HG02588 (cell line): ENCODE data around the gene DOK4.
"Not testable (repeated sequence)": the region's sequence is repeated elsewhere in the genome, so short reads cannot be mapped to it uniquely, and the experiment has no call there.

Experiments used
- ATAC-seq: cut with Tn5 transposase; IDR thresholded peaks from one replicate; pipeline ENCODE4 v1.9.1; 2021; ENCODE audit warnings: mild to moderate bottlenecking, moderate library complexity; ENCODE audit not compliant: unreplicated experiment

DOK4 gene

DNA sequence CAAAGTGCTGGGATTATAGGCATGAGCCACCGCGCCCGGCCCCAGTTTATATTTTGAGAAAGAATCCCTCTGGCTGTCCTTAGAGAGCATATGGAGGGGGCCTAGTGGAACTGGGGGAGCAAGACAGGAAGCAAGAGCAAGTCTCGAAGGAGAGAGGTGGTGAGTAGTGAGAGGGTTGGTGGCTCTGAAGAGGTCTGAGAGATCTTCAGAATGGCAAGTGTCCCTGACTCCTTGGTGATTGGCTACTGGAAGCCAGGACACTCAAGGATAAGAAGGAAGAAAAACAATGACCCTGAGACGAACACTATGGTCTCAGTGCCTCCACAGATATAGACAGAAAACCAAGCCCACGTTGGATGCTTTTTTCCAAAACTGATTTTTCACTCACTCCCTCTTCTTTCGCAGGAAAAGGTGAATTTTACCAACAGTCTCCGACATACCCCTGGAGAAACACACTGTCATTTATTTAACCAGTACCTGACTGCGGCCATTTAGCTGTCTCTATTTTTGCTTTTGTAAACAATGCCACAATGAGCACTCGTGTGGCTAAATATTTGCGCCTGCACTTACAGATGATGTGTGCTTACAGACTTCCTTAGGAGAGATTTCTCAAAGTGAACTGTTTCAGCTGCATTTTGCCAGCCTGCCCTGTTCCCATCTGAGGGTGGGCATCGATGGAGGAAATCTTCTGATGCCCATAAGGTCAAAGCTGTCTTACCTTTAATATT, 15.9 kb upstream of the DOK4 start:
- ATAC-seq, result no peak

DNA sequence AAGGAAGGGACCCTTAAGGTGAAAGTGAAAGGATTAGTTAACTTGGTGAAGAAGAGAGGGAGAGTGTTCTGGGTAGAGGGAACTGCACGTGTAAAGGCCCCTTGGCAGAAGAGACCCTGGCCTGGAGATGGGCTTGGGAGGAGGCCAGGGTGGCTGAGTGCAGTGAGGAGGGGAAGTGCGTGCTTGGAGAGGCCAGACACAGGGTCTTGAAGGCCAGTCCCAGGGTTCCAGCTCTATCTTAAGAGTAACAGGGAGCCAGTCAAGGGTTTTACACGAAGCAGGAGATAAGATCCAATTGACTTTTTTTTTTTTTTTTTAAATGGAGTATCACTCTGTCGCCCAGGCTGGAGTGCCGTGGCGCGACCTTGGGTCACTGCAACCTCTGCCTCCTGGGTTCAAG, 15.2 kb upstream of the DOK4 start:
- no peak for ATAC-seq

DNA sequence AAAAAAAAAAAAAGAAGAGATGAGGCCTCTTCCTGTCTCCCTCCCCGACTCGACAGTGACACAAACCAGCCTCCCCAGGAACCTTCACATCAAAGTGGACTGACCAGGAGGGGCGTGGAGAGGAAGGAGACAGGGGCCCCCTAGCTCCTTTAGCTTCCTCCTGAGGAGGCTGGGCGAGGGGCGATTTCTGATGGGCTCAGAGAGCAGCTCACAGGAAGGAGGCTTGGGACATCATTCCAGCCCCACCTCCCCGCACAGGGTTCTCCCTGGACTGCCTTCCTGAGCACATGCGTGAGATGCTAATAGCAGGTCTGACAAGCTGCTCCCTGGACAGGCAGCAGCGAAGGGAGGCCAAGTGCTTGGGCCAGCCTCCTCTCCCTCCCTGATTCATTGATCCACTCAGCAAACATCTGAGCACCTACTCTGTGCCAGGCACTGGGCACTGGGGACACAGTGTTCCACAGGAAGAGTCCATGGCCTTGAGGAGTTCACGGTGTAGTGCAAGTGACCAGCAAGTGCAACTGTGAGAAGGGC, 14.4 kb upstream of the DOK4 start:
- no peak for ATAC-seq

DNA sequence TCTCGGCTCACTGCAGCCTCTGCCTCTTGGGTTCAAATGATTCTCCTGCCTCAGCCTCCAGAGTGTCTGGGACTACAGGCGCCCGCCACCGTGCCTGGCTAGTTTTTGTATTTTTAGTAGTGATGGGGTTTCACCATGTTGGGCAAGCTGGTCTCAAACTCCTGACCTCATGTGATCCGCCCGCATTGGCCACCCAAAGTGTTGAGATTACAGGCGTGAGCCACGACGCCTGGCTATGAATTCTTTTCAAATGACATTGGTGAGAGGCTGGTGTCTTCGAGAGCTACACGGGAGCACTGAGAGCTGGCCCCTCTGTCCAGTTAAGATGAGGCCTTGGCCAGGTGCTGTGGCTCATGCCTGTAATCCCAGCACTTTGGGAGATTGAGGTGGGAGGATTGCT, 13.6 kb upstream of the DOK4 start:
- ATAC-seq, result not testable (repeated sequence)

DNA sequence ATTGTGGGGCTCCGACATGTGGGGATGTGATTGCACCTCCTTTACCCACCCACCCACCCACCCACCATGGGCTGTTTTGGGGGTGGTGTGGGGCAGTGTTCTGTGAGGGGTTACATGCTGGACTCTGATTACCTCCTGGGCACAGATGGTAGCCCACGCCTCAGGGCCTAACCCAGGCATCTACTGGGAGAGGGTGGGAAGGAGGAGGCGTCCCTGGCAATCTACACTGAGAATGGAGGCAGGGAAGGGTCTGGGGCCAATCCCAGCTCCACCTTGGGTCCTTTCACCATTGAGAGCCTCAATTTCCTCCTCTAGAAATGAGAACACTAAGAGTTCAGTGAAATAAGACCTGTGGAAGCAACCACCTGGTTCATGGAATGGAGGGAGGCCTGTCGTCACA, 11.7 kb upstream of the DOK4 start:
- ATAC-seq, result no peak

DNA sequence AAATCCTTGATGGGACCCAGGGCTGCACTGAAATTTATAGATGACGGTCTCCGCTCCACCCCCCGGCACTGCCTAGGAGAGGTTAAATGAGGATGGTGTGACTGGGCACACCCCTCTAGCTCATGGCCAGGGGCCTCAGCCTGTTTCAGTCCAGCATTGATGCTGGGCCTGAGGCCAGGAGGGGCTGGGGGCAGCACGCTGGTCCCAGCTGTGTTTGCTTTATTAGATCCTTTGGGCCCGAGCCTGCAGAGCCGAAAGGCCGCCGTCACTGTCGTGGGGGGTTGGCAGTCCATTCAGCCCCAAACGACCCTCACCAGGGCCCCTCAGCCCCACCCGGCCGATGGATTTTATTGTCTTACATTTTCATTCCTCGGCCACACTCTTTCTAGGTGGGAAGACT, 10.8 kb upstream of the DOK4 start:
- ATAC-seq, result no peak

DNA sequence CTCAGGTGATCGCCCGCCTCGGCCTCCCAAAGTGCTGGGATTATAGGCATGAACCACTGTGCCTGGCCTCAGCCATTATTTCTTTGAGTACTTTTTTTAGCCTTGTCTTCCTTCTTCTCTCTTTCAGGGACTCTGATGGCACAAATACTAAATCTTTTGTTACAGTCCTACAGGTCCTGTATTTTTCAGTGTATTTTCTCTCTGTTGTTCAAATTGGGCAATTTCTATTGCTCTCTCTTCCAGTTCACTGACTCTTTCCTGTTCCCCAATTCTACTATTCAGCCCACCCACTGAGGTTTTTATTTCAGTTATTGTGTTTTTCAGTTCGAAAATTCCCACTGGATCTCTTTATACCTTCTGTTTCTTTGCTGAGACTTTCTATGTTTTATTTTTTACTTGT, 7.5 kb upstream of the DOK4 start:
- ATAC-seq, result no peak

DNA sequence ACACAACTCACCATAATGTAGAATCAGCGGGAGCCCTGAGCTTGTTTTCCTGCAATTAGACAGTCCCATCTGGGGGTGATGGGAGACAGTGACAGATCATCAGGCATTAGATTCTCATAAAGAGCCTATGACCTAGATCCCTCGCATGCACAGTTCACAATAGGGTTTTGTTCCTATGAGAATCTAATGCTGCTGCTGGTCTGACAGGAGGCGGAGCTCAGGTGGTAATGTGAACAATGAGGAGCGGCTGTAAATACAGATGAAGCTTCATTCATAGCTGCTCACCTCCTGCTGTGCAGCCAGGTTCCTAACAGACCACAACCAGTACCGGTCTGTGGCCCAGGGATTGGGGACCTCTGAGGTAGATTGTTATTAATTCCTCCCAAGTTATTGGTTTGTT, 2.9 kb upstream of the DOK4 start:
- ATAC-seq, result no peak

DNA sequence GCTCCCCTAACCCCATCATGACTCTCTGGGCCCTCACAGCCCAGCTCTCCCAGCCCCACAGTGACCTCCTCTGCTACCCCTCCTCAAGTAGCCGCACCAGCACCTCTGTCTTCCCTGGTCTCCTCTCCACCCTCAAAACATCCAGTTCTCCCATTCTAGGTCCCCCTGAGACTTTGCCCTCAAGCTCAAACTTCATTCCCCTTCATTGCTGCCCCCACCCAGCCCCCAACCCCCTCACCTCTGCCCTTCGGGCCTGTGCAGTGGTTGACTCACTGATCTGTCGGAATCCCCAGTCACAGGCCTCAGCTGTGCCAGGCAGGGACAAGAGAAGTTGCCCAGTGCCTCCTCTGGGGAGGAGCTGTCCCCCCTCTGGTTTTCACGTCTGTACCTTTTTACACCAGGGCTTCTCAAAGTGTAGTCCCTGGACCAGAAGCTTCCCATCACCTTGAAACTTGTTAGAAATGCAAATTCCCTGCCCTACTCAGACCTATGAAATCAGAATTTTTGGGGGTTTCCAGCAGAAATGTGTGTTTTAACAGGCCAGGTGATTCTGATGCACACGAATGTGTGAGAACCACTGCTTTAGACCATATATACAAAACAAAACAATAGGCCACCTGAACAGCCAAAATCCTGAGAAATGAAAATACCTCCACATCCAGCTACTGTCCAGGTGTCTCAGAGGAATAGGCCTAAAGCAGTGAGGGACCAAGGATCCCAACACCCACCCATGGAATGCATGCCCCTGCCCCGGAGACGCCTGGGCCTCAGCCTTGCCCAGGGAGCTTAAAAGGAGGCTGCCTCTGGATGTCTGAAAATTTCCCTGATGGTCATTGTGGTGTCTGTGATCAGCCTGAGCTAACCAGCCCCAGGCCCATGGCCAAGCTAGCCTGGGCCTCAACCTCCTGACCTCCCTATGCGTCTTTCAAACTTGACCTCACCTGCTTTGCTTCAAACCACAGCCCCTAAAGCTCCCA, 853 bp upstream of the DOK4 start:
- no peak for ATAC-seq

DNA sequence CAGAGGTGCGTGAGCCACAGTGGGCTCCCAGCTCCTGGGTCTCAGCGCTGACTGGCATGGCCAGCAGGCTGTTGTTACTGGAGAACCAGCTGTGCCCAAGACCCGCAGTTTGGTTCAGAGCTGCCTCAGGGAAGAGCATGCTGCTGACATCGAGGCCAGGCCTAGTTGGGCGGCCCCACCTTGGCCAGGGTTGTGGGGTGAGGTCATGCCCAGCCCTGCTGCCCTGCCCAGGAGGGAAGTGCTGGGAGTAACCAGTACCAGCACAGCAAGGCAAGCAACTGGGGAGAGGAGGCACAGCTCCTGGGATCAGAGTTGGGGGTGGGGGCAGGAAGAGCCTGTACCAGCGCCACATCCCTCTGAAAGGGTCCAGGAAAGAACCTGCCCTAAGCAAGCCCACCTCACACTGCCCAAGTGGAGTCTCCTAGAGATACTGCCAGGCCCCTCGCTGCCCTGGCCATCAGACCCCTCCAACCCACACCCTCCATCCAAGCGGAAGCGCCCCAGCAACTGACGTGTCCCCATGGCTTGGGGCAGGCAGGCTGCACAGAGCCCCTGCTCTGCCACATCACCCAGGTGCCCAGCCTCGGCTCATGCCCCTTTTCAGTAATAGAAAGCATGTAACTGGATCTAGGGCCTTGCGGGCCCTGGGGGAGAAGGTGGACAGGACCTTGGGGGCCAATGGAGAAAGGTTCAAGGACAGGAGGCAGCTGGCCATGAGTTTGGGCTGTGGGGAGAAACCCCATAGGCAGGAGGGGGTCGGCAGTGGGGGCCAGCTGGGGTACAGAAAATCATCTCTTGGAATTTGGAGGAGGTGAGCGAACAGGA, 990 bp downstream of the DOK4 start:
- no peak for ATAC-seq

DNA sequence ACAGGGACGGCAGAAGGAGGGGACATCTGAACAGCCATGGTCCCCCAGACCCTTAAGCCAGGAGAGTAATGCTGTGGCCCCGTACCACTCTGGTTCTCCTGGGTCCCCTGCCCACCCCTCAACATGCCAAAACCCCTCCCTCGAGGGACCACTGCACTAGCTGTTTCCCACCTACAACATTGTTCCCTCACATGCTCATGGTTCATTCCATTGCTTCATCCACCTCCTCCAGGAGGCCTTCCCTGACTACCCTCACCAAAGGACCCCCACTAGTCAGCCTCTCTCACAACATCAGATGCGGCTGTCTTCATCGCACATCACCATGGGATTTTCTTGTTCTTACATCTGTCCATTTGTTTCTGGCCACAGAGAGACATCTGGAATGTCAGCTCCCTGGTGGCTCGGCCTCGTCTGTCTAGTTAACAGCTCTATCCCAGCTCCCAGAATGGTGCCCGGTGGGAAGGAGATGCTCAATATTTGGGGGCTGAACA, 1.7 kb downstream of the DOK4 start:
- no peak for ATAC-seq

DNA sequence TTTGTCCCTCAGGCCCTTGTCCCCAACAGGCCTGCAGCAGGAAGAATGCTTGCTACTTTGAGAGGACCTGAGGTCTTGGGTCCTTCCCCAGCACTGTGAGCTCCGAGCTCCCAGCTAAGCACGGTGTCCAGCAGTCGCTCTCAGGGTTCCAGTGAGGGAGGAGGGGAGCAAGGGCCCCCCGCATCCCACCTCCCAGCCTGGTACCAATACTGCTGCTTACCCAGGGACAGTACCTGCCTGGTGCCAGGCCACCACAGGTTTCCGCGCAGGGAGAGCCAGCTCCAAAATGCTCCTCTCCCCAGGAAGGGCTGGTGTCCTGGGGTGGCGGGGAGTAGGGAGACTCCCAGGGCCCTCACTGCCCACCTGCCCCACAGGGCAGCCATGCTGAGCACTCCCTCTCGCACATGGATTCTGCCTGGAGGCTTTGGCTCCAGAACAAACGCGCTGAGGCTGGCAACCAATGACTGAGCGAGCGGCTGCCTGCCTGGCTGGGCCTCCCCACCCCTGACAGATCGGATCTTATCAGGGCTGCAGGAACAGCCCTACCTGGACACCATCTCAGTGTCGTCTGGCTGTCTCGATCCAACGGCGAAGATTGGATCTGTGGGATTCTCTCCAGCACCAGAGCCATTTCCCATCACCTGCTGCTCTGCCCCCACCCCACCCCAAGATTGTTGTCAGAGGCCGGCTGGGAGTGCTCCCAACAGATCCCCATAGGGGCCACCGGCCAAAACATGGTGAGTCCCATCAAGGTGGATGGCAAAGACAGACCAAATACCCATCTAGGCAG, 2.4 kb downstream of the DOK4 start:
- ATAC-seq, result no peak

DNA sequence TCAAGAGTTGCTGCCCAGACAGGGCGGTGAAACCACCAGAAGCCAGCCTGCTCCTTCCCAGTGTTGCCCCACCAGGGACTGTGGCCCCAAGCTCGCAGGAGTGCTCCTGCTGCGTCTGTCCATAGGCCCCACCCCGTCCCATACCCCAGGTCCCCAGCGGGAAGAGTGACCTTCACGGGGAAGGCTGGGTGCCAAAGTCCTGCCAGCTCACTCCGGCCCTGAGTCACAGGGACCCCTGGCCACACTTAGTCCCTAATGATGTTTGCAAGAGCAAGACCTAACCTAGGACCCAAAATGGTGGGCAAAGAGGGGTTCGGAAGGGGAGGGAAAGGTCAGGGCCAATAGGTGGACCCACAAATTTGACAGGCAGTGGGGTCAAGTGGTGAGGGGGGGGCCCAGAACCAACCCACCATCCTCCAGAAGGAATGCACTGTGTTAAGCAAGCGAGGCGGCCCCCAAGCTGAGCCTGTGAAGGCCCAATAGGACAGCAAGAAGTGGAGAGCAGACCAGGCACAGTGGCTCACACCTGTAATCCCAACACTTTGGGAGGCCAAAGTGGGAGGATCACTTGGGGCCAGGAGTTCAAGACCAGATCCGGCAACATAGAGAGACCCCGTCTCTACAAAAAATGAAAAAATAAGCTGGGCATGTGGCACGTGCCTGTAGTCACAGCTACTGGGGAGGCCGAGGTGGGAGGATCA, 3.3 kb downstream of the DOK4 start:
- ATAC-seq, result no peak

DNA sequence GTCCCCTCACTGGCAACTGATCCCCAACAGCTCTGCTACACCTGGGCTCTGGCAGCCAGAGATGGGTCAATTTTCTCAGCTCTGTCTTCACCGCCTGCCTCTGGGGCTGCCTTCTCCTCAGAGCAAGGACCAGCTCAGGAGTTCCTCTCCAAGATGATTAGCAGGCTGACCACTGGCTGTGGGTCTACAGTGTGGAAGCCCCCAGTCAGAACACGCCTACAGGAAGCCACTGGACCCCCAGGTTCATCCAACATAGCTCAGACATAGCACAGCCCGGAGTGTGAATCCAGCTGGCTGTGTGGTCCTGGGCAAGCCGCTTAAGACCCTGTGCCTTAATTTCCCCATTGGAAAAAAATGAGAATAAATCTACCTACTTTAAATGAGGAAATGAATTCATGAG, 4.9 kb downstream of the DOK4 start:
- no peak for ATAC-seq

DNA sequence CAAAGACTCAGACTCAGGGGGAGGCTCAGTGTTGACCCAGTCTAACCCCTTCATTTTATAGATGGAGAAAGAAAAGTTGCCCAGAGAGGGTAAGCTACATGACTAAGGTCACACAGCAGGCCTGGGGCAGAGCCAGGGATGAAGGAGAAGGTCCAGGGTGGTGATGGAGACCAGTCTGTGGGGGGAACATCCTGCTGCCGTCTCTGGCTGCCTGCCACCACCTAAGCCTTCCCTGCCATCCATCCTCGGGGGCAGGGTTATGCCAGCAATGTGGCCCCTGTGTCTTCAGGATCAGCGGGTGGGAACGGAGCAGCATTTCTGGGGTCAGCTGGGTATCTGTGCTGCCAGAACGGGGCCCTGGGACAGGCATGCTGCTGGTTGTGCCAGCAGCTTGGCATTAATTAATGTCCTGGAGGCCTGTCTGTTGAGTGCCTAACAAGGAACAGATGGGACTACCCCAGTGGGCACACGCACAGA, 5.5 kb downstream of the DOK4 start:
- ATAC-seq, result no peak

DNA sequence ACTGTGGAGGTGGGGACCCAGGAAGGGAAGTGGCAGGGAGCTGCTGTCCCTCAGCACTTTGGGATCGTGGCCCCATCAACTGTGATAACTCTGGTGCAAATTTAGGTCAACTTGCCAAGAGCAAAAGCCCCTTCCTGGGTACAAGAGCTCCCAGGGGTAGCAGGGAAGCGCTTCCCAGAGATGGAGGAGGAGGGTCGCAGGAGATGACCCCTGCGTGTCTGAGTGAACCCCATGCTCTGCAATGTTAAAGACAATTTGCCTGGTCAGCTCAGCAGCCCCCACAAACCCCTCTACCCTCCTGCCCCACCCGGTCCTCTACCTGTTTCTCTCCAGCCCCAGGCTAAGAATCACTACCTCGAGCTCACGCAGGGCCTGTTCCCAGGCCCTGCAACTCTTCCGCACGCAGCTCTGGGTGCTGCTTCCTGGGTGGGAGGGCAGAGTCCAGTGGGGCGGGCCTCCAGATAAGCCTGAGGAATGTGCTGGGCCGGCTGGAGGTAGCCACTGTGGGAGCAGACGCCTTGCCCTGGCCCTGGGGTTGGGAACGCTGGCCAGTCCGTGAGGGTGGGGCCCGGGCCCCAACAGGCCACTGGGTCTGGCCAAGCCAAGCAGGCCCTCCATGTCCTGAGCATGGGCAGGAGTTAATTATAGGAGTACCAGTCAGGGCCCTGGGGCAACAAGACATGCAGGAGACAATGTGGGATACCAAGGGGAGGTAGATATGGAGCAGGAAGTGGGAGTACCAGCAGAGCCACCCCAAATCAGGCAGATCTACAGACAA, 6.1 kb downstream of the DOK4 start:
- ATAC-seq, result no peak

DNA sequence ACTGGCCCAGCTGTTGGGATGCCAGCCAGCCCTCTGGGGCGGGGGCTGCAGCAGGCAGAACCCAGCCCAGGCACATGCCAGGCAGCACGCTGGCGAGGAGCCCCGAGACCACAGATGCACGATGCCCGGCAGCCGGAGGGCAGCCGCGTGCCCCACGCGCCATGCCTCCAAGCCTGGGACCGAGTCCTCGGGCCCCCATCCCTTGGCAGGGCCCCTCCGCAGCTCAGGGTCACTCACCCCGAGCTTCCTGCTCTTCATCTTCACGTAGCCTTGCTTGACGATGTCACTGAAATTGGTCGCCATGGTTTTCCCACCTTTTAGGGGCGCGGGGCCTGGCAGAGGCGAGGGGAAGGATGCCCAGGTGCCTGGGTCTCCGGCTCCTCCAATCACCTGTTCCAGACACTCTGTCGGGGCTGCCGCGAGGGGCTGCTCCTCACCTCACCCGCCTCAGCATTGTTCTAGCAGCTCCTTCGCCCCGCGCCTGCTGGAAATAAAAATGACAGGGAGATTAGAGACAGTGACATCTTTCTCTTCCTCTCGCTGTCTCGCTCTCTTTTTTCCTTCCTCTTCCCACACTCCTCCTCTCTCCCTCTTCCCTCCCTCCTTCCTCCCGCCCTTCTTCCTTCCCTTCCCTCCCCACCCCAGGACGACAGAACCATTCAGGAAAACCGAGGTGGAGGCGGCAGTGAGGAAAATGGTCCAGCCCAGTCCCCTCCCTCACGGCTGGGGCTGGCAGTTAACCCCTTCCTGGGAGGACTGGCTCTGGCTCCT, 6.9 kb downstream of the DOK4 start:
- ATAC-seq, result no peak
